ENCODE measurements around the gene MAL. TPM values are rescaled to one million over a fixed set of nuclear protein-coding genes. Genes with fewer than 3 reads are reported as not detected.

The MAL gene
- total and polyA plus RNA-seq, 2 experiments from 2014 or later: not detected

DNA sequence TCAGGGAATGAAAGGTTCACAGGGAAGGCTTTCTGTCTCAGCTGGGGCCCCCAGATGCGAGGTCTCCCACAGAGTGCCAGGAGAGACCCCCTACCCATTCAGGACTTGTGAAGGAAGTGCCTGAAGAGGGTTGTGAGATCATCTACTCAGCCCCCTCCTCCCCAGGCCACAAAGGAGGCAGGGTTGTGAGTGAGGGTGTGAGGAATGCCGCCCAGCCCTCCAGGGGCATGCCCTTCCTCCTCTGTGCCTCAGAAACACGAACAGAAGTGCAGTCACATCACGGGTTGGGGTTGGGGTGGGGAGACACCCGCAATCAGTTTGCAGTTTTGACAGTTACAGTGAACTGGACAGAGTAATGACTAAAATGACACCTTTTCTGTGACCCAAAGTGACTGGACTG, 5.0 kb downstream of the MAL start:
- Histone ChIP-seq H3K27ac (no peak overlapping the region), H3K27me3 (replicated peaks; ENCODE audit: insufficient read depth) (peaks cover 73% of the 10 kb centered on the region), H3K36me3 (ENCODE audit: low read depth) (no peaks in the 10 kb centered on the region), H2AFZ (no peak overlapping the region), H3K4me1 (ENCODE audit: insufficient read depth) (no peaks in the 10 kb centered on the region), H3K9me2 (ENCODE audit: insufficient read depth) (no peaks in the 10 kb centered on the region), H4K20me1 (ENCODE audit: insufficient read depth) (no peaks in the 10 kb centered on the region), H3K9me3 (ENCODE audit: low read depth) (no peaks in the 10 kb centered on the region), H3F3A (ENCODE audit: insufficient read depth) (no peaks in the 10 kb centered on the region), H3K4me2 (ENCODE audit: unreplicated experiment) (no peak overlapping the region), H3K4me3 (no peak overlapping the region), H3K9ac (no peak overlapping the region), H3K79me2 (ENCODE audit: insufficient read depth) (no peaks in the 10 kb centered on the region)
- no peak for DNase-seq
- in situ Hi-C loops (cut with MboI): no loop called here
- TF ChIP-seq EZH2phosphoT487 (IDR thresholded peaks at IDR 0.05; ENCODE audit: insufficient read depth, low read depth) (no peak), EZH2 (IDR thresholded peaks at IDR 0.05; ENCODE audit: insufficient read depth, poor library complexity, severe bottlenecking) (no peak)
- 16 to 24% methylated on average over 5 of the region's 5 CpGs for WGBS, 2 experiments (ENCODE audit: low coverage in 1 of 2, low lambda C conversion rate in 2 of 2, missing lambda C conversion rate in 2 of 2)

GRCh38 chr2:95031076-95031725, 5.7 kb downstream of the MAL start:
- H3K79me2 ChIP-seq (ENCODE audit: insufficient read depth): no peaks in the 10 kb centered on the region
- H3K4me1 ChIP-seq (ENCODE audit: insufficient read depth): no peaks in the 10 kb centered on the region
- H4K20me1 ChIP-seq (ENCODE audit: insufficient read depth): no peaks in the 10 kb centered on the region
- H3K9me2 ChIP-seq (ENCODE audit: insufficient read depth): no peaks in the 10 kb centered on the region
- H3K27ac ChIP-seq: no peak overlapping the region
- peaks cover 66% of the 10 kb centered on the region for H3K27me3 ChIP-seq (replicated peaks; ENCODE audit: insufficient read depth)
- DNase-seq: no peak
- H3F3A ChIP-seq (ENCODE audit: insufficient read depth): no peaks in the 10 kb centered on the region
- H3K36me3 ChIP-seq (ENCODE audit: low read depth): no peaks in the 10 kb centered on the region
- H3K4me3 ChIP-seq: no peak overlapping the region
- no peak overlapping the region for H3K9ac ChIP-seq
- H3K4me2 ChIP-seq (ENCODE audit: unreplicated experiment): no peak overlapping the region
- WGBS, 2 experiments (ENCODE audit: low coverage in 1 of 2, low lambda C conversion rate in 2 of 2, missing lambda C conversion rate in 2 of 2): 36 to 44% methylated on average over 7 of the region's 7 CpGs
- no peaks in the 10 kb centered on the region for H3K9me3 ChIP-seq (ENCODE audit: low read depth)
- in situ Hi-C loops (cut with MboI): no loop called here
- H2AFZ ChIP-seq: no peak overlapping the region
- TF ChIP-seq EZH2phosphoT487 (IDR thresholded peaks at IDR 0.05; ENCODE audit: insufficient read depth, low read depth): no peak
- no peak for TF ChIP-seq EZH2 (IDR thresholded peaks at IDR 0.05; ENCODE audit: insufficient read depth, poor library complexity, severe bottlenecking)

DNA sequence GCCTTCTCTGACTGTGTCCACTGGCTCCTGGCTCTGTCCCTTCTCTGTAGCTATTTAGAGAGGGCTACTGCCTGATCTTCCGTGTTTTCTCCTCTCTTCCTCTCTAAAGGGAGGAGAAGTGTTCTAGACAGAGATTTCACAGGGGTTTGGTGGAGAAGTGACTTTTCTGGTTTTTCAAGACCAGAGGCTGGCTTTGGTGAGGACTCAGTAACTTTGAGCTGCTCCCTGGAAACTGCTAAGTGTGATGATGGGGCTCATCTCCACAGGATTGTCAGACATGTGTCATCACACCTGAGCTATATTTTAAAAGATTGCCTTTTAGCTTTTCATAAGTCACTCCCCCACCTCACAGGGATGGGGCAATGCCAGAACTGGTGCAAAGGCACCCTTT, 6.2 kb downstream of the MAL start:
- H3K4me2 ChIP-seq (ENCODE audit: unreplicated experiment): no peak overlapping the region
- H3K9me3 ChIP-seq (ENCODE audit: low read depth): no peaks in the 10 kb centered on the region
- no peak for TF ChIP-seq EZH2 (IDR thresholded peaks at IDR 0.05; ENCODE audit: insufficient read depth, poor library complexity, severe bottlenecking)
- no peak for TF ChIP-seq EZH2phosphoT487 (IDR thresholded peaks at IDR 0.05; ENCODE audit: insufficient read depth, low read depth)
- no peak overlapping the region for H3K4me3 ChIP-seq
- no peak for DNase-seq
- peaks cover 62% of the 10 kb centered on the region for H3K27me3 ChIP-seq (replicated peaks; ENCODE audit: insufficient read depth)
- no peaks in the 10 kb centered on the region for H3F3A ChIP-seq (ENCODE audit: insufficient read depth)
- no peak overlapping the region for H2AFZ ChIP-seq
- no peaks in the 10 kb centered on the region for H3K4me1 ChIP-seq (ENCODE audit: insufficient read depth)
- 0% methylated on average over 1 of the region's 1 CpG for WGBS, 2 experiments (ENCODE audit: low coverage in 1 of 2, low lambda C conversion rate in 2 of 2, missing lambda C conversion rate in 2 of 2)
- H3K36me3 ChIP-seq (ENCODE audit: low read depth): no peaks in the 10 kb centered on the region
- H4K20me1 ChIP-seq (ENCODE audit: insufficient read depth): no peaks in the 10 kb centered on the region
- no peaks in the 10 kb centered on the region for H3K79me2 ChIP-seq (ENCODE audit: insufficient read depth)
- H3K9me2 ChIP-seq (ENCODE audit: insufficient read depth): no peaks in the 10 kb centered on the region
- no peak overlapping the region for H3K27ac ChIP-seq
- in situ Hi-C loops (cut with MboI): no loop called here
- no peak overlapping the region for H3K9ac ChIP-seq

DNA sequence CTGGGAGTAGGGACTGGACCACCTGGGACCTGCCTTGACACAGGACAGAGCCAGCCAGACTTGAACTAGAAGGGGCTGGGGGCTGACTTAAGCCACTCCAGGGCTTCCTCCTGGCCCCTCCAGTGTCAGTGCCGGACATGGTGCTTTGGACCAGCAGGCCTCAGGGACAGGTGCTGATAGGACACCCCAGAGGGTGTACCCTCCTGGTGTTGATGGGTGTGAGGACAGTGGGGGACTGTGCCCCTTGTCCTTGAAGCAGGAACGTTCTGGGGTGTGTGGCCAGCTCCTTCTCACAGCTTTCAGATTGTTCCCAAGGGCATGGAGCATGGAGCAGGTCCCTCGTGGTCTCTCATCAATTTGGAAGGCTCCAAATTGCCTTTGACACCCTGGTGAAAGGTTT, 6.8 kb downstream of the MAL start:
- peaks cover 5% of the 10 kb centered on the region; the same call in 1 of the 2 replicates for H3F3A ChIP-seq (ENCODE audit: insufficient read depth)
- no peaks in the 10 kb centered on the region for H3K9me3 ChIP-seq (ENCODE audit: low read depth)
- H3K4me3 ChIP-seq: no peak overlapping the region
- no peaks in the 10 kb centered on the region for H3K9me2 ChIP-seq (ENCODE audit: insufficient read depth)
- no peak overlapping the region for H3K27ac ChIP-seq
- H3K4me1 ChIP-seq (ENCODE audit: insufficient read depth): no peaks in the 10 kb centered on the region
- in situ Hi-C loops (cut with MboI): no loop called here
- no peaks in the 10 kb centered on the region for H4K20me1 ChIP-seq (ENCODE audit: insufficient read depth)
- no peak overlapping the region for H2AFZ ChIP-seq
- H3K79me2 ChIP-seq (ENCODE audit: insufficient read depth): no peaks in the 10 kb centered on the region
- no peak for TF ChIP-seq EZH2phosphoT487 (IDR thresholded peaks at IDR 0.05; ENCODE audit: insufficient read depth, low read depth)
- TF ChIP-seq EZH2 (IDR thresholded peaks at IDR 0.05; ENCODE audit: insufficient read depth, poor library complexity, severe bottlenecking): no peak
- 19 to 21% methylated on average over 3 of the region's 3 CpGs for WGBS, 2 experiments (ENCODE audit: low coverage in 1 of 2, low lambda C conversion rate in 2 of 2, missing lambda C conversion rate in 2 of 2)
- no peak for DNase-seq
- H3K9ac ChIP-seq: no peak overlapping the region
- H3K4me2 ChIP-seq (ENCODE audit: unreplicated experiment): no peak overlapping the region
- H3K27me3 ChIP-seq (replicated peaks; ENCODE audit: insufficient read depth): peaks cover 56% of the 10 kb centered on the region
- H3K36me3 ChIP-seq (ENCODE audit: low read depth): no peaks in the 10 kb centered on the region
